OCI-LY7 (cell line): ENCODE data around the gene OPCML. TPM values are rescaled to one million over a fixed set of nuclear protein-coding genes. Genes with fewer than 3 reads are reported as not detected.

ENCODE experiments used
- Bru-seq: library from RNA; stranded (reverse); fragments of 400-500 nt; gene quantifications from one replicate; lab custom pipeline; 2021; lab: Mats Ljungman, UMichigan
- BruChase-seq, 2 experiments: library from RNA; stranded (reverse); fragments of 400-500 nt; gene quantifications; one replicate each; lab custom pipeline; 2021; lab: Mats Ljungman, UMichigan
- BruUV-seq: library from RNA; stranded (reverse); fragments of 400-500 nt; replicated peaks from 2 replicates; lab custom pipeline; 2021; lab: Mats Ljungman, UMichigan
- CTCF ChIA-PET: fragments of 300-600 bp; sonication (Branson Sonifier 250); formaldehyde crosslinking; loops from one replicate; lab custom pipeline; 2022; ENCODE audit warnings: antibody characterized with exemption; ENCODE audit not compliant: unreplicated experiment; lab: Charles Lee
- POLR2A ChIA-PET: fragments of 300-600 bp; sonication (Branson Sonifier 250); formaldehyde crosslinking; loops from one replicate; lab custom pipeline; 2022; ENCODE audit warnings: antibody characterized with exemption; lab: Charles Lee
- DNase-seq: peaks from one replicate; pipeline ENCODE4 v3.0.0-alpha.2; 2015; ENCODE audit warnings: low spot score
- H2AFZ ChIP-seq: fragments of 200-600 bp; sonication (generic), shearing (Covaris generic); 2 replicates; pipeline ENCODE4 v1.6.1; 2014; ENCODE audit warnings: mild to moderate bottlenecking, antibody characterized with exemption, low read length, moderate library complexity
- H3K27ac ChIP-seq: fragments of 200-600 bp; sonication (generic); 2 replicates; pipeline ENCODE4 v1.5.1; 2014; ENCODE audit warnings: mixed run types, low read depth, mild to moderate bottlenecking, moderate library complexity, low read length, inconsistent platforms; ENCODE audit not compliant: poor library complexity, severe bottlenecking
- H3K36me3 ChIP-seq: fragments of 200-600 bp; sonication (generic); 2 replicates; pipeline ENCODE4 v1.6.1; 2014; ENCODE audit warnings: mild to moderate bottlenecking, antibody characterized with exemption, low read length, moderate library complexity, mixed read lengths; ENCODE audit not compliant: insufficient read depth
- H3K4me1 ChIP-seq: fragments of 200-600 bp; sonication (generic); 2 replicates; pipeline ENCODE4 v1.5.1; 2014; ENCODE audit warnings: mild to moderate bottlenecking, low read length; ENCODE audit not compliant: insufficient read depth, poor library complexity, severe bottlenecking
- H3K4me2 ChIP-seq: fragments of 200-600 bp; sonication (generic); 2 replicates; pipeline ENCODE4 v1.6.1; 2014; ENCODE audit warnings: mild to moderate bottlenecking, low read length
- H3K4me3 ChIP-seq: fragments of 200-600 bp; sonication (generic); 2 replicates; pipeline ENCODE4 v1.5.1; 2014; ENCODE audit warnings: mild to moderate bottlenecking, low read depth, low read length; ENCODE audit not compliant: poor library complexity, severe bottlenecking
- H3K79me2 ChIP-seq: fragments of 200-600 bp; sonication (generic); 2 replicates; pipeline ENCODE4 v1.6.1; 2016; ENCODE audit warnings: low read depth, mild to moderate bottlenecking, low read length, moderate library complexity, mixed read lengths; ENCODE audit not compliant: insufficient read depth
- H3K9me2 ChIP-seq: fragments of 200-600 bp; sonication (generic); 2 replicates; pipeline ENCODE4 v1.6.1; 2016; ENCODE audit warnings: mild to moderate bottlenecking, low read length, mixed read lengths; ENCODE audit not compliant: insufficient read depth
- H3K9me3 ChIP-seq: fragments of 200-600 bp; sonication (generic); 2 replicates; pipeline ENCODE4 v1.6.1; 2014; ENCODE audit warnings: mild to moderate bottlenecking, mixed run types, low read length, mixed read lengths
- H4K20me1 ChIP-seq: fragments of 200-600 bp; sonication (generic); 2 replicates; pipeline ENCODE4 v1.6.1; 2014; ENCODE audit warnings: mild to moderate bottlenecking, antibody characterized with exemption, low read length, moderate library complexity, mixed read lengths; ENCODE audit not compliant: insufficient read depth
- EZH2phosphoT487 ChIP-seq: fragments of 200-600 bp; sonication (generic); IDR thresholded peaks from 2 replicates; pipeline ENCODE4 v1.6.1; 2018; ENCODE audit warnings: low read depth, borderline replicate concordance, mild to moderate bottlenecking, mixed run types, antibody characterized with exemption, low read length, moderate library complexity, mixed read lengths
- intact Hi-C: fragments of 100-400 bp; cut with micrococcal nuclease; formaldehyde crosslinking; loops from one replicate; pipeline ENCODE4 v1.10.0; 2022; ENCODE audit not compliant: unreplicated experiment
- long read RNA-seq: library from polyadenylated mRNA; stranded (forward); transcript quantifications from one replicate; pipeline ENCODE4 v2.0.0, GENCODE V29; 2022
- total RNA-seq, 2 experiments: library from RNA; depleted of rRNA in 1 of 2; stranded (reverse); fragments of >200 nt in 1 of 2; shearing (Covaris generic) in 1 of 2; gene quantifications; 2 replicates each; pipeline ENCODE4 v1.2.3, GENCODE V29; 2014 to 2022
- TF ChIP-seq, protein P1 (sequence below): fragments of 200-600 bp; sonication (generic); conservative IDR thresholded peaks from 2 replicates; pipeline ENCODE4 v1.5.1; 2014; ENCODE audit warnings: mild to moderate bottlenecking, antibody characterized with exemption, low read length, moderate library complexity, mixed read lengths

The OPCML gene
- total RNA-seq (2014; rRNA removed; shearing (Covaris generic)) = not detected in 2 replicates
- not detected in 2 replicates for total RNA-seq (2022)
- percentile 1 among the genes with signal in this experiment for Bru-seq, nascent RNA
- percentile 2 among the genes with signal in this experiment for BruChase-seq, experiment 1, labeled RNA remaining after a 6-hour chase
- percentile 2 among the genes with signal in this experiment for BruChase-seq, experiment 2, labeled RNA remaining after a 2-hour chase
- long read RNA-seq = 0 reads

DNA sequence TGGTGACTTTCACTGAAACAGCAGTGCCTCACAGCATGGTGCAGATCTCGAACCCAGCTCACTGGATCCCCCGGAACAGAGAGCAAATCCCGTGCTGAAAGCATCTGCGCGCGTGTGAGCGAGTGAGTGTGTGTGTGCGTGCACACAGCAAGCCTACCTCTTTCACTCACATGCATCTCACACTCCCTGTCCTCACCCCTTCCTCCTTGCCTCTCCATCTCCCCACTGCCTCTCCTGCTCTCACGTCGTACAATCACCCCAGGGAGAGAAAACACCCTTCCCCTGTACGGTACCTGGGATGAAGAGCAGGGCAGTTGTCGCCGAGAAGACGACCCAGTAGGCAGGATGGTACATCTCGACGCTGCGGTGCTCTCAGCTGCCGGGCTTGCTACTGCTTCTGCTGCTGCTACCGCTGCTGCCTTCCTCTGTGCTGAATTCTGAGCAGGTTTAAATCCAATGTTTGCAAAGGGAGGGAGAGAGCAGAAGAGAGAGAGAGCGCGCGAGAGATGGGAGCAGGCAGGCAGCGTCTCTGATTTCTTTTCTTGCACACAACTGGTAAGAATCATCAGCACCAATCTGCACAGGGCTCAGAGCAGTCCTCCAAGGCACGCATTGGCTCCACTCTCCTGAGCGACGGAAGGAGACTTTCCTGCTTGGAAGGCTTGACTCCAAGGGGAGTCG, at the start of gene OPCML:
OPCML (minus strand) TSS at position 531 of the 681 bp plus-strand sequence.
- ChIA-PET POLR2A (no interaction called here), CTCF (no interaction called here)
- no peak within 1 kb of the TSS for H3K27ac ChIP-seq
- no peak for DNase-seq
- H3K9me3 ChIP-seq = no peaks in the 10 kb centered on the region
- no peak within 1 kb of the TSS for H3K4me3 ChIP-seq
- TF ChIP-seq EZH2phosphoT487 = no peak
- TF ChIP-seq, protein P1, sequence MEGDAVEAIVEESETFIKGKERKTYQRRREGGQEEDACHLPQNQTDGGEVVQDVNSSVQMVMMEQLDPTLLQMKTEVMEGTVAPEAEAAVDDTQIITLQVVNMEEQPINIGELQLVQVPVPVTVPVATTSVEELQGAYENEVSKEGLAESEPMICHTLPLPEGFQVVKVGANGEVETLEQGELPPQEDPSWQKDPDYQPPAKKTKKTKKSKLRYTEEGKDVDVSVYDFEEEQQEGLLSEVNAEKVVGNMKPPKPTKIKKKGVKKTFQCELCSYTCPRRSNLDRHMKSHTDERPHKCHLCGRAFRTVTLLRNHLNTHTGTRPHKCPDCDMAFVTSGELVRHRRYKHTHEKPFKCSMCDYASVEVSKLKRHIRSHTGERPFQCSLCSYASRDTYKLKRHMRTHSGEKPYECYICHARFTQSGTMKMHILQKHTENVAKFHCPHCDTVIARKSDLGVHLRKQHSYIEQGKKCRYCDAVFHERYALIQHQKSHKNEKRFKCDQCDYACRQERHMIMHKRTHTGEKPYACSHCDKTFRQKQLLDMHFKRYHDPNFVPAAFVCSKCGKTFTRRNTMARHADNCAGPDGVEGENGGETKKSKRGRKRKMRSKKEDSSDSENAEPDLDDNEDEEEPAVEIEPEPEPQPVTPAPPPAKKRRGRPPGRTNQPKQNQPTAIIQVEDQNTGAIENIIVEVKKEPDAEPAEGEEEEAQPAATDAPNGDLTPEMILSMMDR = no peak
- BruUV-seq = no TSS peak
- no peaks in the 10 kb centered on the region for H4K20me1 ChIP-seq
- no peaks in the 10 kb centered on the region for H3K79me2 ChIP-seq
- no peaks in the 10 kb centered on the region for H3K4me1 ChIP-seq
- H3K4me2 ChIP-seq = no peak within 1 kb of the TSS
- H3K36me3 ChIP-seq = no peaks in the 10 kb centered on the region
- H3K9me2 ChIP-seq = no peaks in the 10 kb centered on the region
- H2AFZ ChIP-seq = no peak within 1 kb of the TSS
- intact Hi-C loops = no loop called here

DNA sequence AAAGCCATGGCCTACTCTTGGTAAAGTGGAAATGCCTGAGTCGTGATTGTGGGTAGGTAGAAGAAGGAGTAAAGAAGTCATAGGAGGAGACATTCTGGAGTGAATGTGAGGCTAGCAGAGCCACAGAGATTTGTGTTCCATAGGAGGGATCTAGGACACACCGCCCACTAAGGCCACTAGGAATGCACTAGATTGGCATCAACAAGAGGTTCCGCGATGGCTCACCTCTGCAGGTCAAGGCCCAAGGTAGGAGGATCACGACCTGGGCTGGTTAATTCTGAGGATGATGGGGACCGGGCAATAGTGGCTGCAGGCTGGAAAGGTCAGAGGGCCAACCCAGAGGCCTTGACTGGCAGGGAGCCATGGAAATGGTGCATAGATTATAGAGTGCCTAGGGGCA, 48.8 kb upstream of the OPCML start:
- no peaks in the 10 kb centered on the region for H3K36me3 ChIP-seq
- no peaks in the 10 kb centered on the region for H3K9me2 ChIP-seq
- ChIA-PET POLR2A (no interaction called here), CTCF (no interaction called here)
- no peaks in the 10 kb centered on the region for H3K79me2 ChIP-seq
- H3K4me3 ChIP-seq = no peak overlapping the region
- intact Hi-C loops = no loop called here
- H3K4me2 ChIP-seq = no peak overlapping the region
- H3K9me3 ChIP-seq = no peaks in the 10 kb centered on the region
- no peak for TF ChIP-seq EZH2phosphoT487
- TF ChIP-seq, protein P1 = no peak
- no peak overlapping the region for H2AFZ ChIP-seq
- BruUV-seq = no TSS peak
- DNase-seq = no peak
- no peak overlapping the region for H3K27ac ChIP-seq
- no peaks in the 10 kb centered on the region for H4K20me1 ChIP-seq
- H3K4me1 ChIP-seq = no peaks in the 10 kb centered on the region
